ENCODE data around the gene FOXP1. TPM values are rescaled to one million over a fixed set of nuclear protein-coding genes. Genes with fewer than 3 reads are reported as not detected.

FOXP1 gene
- total and polyA plus RNA-seq, 3 donors from 2014 or later, result 37.8 to 105 (median 75.9) TPM

DNA sequence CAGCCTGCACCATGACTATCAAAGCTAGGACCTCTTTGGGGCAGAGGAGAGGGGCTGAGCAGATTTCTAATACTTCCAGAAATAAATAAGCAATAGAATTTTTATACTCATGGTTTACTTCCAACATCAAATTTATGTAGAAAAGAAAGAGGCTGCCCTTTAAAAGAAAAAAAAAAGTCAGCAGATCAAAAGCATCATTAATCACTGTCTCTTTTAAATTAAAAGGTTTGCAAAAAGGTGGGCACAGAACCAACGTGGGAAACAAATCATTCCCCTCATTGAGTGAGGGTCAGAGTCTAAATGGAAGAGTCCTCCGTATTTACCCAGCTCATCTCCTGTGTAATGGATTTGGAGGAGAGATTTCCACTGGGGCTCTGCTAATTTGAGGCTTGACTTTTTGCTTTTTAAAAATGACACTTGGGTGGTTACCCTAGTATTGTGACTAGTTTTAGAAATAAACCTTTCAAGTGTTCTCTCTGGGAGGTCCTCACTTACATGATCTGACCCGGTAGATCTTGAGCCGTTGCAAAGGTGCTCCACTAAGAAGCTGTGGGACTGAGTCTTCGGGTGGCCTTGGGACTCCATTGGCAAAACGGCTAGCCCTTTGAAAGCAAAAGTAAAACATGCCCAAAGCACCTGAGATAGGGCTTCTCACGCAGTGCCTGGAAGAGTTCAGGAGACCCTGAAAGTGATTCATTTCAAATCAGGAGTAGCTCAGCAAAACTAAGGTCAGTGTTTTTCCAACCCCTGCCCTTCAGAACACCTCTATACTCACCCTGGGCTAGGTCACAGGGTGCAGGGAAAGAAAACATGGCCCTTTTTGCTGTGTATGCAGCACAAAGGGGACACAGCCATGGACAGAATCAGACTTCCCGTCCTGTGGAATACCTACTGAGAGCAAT lies 320.9 kb downstream of the FOXP1 start:
- no peak overlapping the region for H3K27ac ChIP-seq
- DNase-seq, result no peak

GRCh38 chr3:71260782-71261181 lies 322.7 kb downstream of the FOXP1 start:
- no peaks in the 10 kb centered on the region for H3K36me3 ChIP-seq (ENCODE audit: low read depth, missing control alignments)
- H3K9me3 ChIP-seq, result no peaks in the 10 kb centered on the region
- WGBS, 2 donors, result 98% methylated on average over 8 of the region's 8 CpGs
- no peaks in the 10 kb centered on the region for H3K27me3 ChIP-seq
- DNase-seq, result no peak
- H3K4me3 ChIP-seq, result no peak overlapping the region
- no peaks in the 10 kb centered on the region for H3K4me1 ChIP-seq
- no peak overlapping the region for H3K27ac ChIP-seq
- intact Hi-C loops (cut with DNase I; ENCODE audit: low total_unique reads), result no loop called here
- TF ChIP-seq, protein P1, sequence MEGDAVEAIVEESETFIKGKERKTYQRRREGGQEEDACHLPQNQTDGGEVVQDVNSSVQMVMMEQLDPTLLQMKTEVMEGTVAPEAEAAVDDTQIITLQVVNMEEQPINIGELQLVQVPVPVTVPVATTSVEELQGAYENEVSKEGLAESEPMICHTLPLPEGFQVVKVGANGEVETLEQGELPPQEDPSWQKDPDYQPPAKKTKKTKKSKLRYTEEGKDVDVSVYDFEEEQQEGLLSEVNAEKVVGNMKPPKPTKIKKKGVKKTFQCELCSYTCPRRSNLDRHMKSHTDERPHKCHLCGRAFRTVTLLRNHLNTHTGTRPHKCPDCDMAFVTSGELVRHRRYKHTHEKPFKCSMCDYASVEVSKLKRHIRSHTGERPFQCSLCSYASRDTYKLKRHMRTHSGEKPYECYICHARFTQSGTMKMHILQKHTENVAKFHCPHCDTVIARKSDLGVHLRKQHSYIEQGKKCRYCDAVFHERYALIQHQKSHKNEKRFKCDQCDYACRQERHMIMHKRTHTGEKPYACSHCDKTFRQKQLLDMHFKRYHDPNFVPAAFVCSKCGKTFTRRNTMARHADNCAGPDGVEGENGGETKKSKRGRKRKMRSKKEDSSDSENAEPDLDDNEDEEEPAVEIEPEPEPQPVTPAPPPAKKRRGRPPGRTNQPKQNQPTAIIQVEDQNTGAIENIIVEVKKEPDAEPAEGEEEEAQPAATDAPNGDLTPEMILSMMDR (IDR thresholded peaks at IDR 0.05), result no peak
- no peak for TF ChIP-seq POLR2A (IDR thresholded peaks at IDR 0.05)

More for the DNA sequence above, 320.9 kb downstream of the FOXP1 start:
- TF ChIP-seq POLR2A (IDR thresholded peaks at IDR 0.05), result no peak
- TF ChIP-seq, protein P1 (IDR thresholded peaks at IDR 0.05), result no peak
- Histone ChIP-seq H3K4me3 (no peak overlapping the region), H3K4me1 (no peaks in the 10 kb centered on the region), H3K9me3 (no peaks in the 10 kb centered on the region), H3K27me3 (no peaks in the 10 kb centered on the region), H3K36me3 (ENCODE audit: low read depth, missing control alignments) (no peaks in the 10 kb centered on the region)
- WGBS, 2 donors, result 83% methylated on average over 8 of the region's 8 CpGs
- intact Hi-C loops (cut with DNase I; ENCODE audit: low total_unique reads), result no loop called here

- no peaks in the 10 kb centered on the region for H3K36me3 ChIP-seq (ENCODE audit: low read depth, missing control alignments)
- intact Hi-C loops (cut with DNase I; ENCODE audit: low total_unique reads), result no loop called here
- no peaks in the 10 kb centered on the region for H3K4me1 ChIP-seq
- DNase-seq, result no peak
- H3K9me3 ChIP-seq, result no peaks in the 10 kb centered on the region
- H3K4me3 ChIP-seq, result no peak overlapping the region
- no peak for TF ChIP-seq POLR2A (IDR thresholded peaks at IDR 0.05)
- TF ChIP-seq, protein P1 (IDR thresholded peaks at IDR 0.05), result no peak
- H3K27ac ChIP-seq, result no peak overlapping the region
- no peaks in the 10 kb centered on the region for H3K27me3 ChIP-seq
- WGBS, 2 donors, result 86 to 93% methylated on average over 3 of the region's 3 CpGs
Observed at GRCh38 chr3:71258526-71258925, 325.0 kb downstream of the FOXP1 start.

DNA sequence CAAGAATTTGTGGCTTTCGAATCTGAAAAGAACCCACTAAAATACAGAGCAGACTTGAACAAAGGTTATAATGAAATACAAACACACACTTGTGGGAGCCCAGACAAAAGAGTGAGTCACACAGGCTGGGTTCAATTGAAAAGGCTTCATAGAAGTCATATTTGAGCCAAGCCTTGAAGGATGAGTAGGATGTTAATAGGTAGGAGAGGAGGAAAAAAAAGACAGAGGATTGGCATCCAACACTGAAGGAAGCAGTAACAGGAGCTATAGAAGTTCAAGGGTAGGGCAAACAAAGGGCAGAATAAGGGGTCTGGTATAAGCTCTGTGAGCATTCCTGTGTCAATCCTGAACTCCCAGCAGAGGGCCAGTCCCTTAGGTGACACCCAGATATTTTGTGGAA lies 325.4 kb downstream of the FOXP1 start:
- H3K27me3 ChIP-seq, result no peaks in the 10 kb centered on the region
- 79 to 91% methylated on average over 1 of the region's 1 CpG for WGBS, 2 donors
- TF ChIP-seq, protein P1 (IDR thresholded peaks at IDR 0.05), result no peak
- no peak for TF ChIP-seq POLR2A (IDR thresholded peaks at IDR 0.05)
- no peak overlapping the region for H3K27ac ChIP-seq
- intact Hi-C loops (cut with DNase I; ENCODE audit: low total_unique reads), result no loop called here
- no peak overlapping the region for H3K4me3 ChIP-seq
- H3K9me3 ChIP-seq, result no peaks in the 10 kb centered on the region
- no peak for DNase-seq
- no peaks in the 10 kb centered on the region for H3K4me1 ChIP-seq
- no peaks in the 10 kb centered on the region for H3K36me3 ChIP-seq (ENCODE audit: low read depth, missing control alignments)
